HEK293 (cell line): ENCODE data around the gene CCN2.

Experiments
- CTCF ChIA-PET: fragments of 350-600 bp; formaldehyde crosslinking; extraction: SDS; loops from one replicate; lab custom pipeline; 2021; ENCODE audit warnings: antibody characterized with exemption; lab: Yijun Ruan, JAX
- POLR2A ChIA-PET: fragments of 300-600 bp; formaldehyde crosslinking; extraction: SDS; loops from one replicate; lab custom pipeline; 2020; ENCODE audit warnings: antibody characterized with exemption, inconsistent platforms; lab: Yijun Ruan, JAX
- H3K27ac ChIP-seq: fragments of 200-500 bp; sonication (Bioruptor generic); 2 replicates; pipeline ENCODE4 v1.5.1; 2014; ENCODE audit warnings: low read depth, low read length, control low read depth, inconsistent platforms; ENCODE audit errors: extremely low read depth
- H3K36me3 ChIP-seq, 2 experiments: fragments of 200-500 bp in 1 of 2; sonication (Bioruptor generic) in 1 of 2; 1 replicate in 1 of 2; 2 replicates in 1 of 2; pipeline ENCODE4 v1.5.1; 2014 to 2017; ENCODE audit warnings: inconsistent platforms in 2 of 2, low read length in 2 of 2; ENCODE audit not compliant: control insufficient read depth in 2 of 2, insufficient read depth in 1 of 2
- H3K4me1 ChIP-seq: fragments of 200-500 bp; sonication (Bioruptor generic); 2 replicates; pipeline ENCODE4 v1.5.1; 2014; ENCODE audit warnings: mild to moderate bottlenecking, low read length, inconsistent platforms; ENCODE audit not compliant: control insufficient read depth, insufficient read depth
- H3K4me3 ChIP-seq: 2 replicates; pipeline ENCODE4 v1.5.1; 2011; ENCODE audit warnings: low read depth, mild to moderate bottlenecking, control low read depth, low read length, moderate library complexity
- H3K9me3 ChIP-seq: fragments of 200-500 bp; sonication (Bioruptor generic); 2 replicates; pipeline ENCODE4 v1.5.1; 2014; ENCODE audit warnings: low read depth, low read length, inconsistent platforms; ENCODE audit not compliant: control insufficient read depth, insufficient read depth
- GLIS1 ChIP-seq: fragments of 450-650 bp; formaldehyde crosslinking; IDR thresholded peaks from 2 replicates; pipeline ENCODE4 v1.5.1; 2016; ENCODE audit warnings: missing biosample characterization, missing genetic modification characterization
- REST ChIP-seq: fragments of 450-650 bp; formaldehyde crosslinking; IDR thresholded peaks from 2 replicates; pipeline ENCODE4 v1.5.1; 2016; ENCODE audit warnings: missing biosample characterization, missing genetic modification characterization
- SCRT2 ChIP-seq: fragments of 450-650 bp; formaldehyde crosslinking; IDR thresholded peaks from 2 replicates; pipeline ENCODE4 v1.5.1; 2016; ENCODE audit warnings: missing biosample characterization, missing genetic modification characterization
- SETDB1 ChIP-seq: IDR thresholded peaks from one replicate; pipeline ENCODE4 v1.6.1; 2017; ENCODE audit warnings: mild to moderate bottlenecking, low read length, moderate library complexity, mixed read lengths; ENCODE audit not compliant: insufficient read length
- TRIM28 ChIP-seq: IDR thresholded peaks from 2 replicates; pipeline ENCODE4 v1.6.1; 2011; ENCODE audit warnings: low read length, control low read depth, borderline replicate concordance
- ZNF148 ChIP-seq: fragments of 450-650 bp; formaldehyde crosslinking; IDR thresholded peaks from 2 replicates; pipeline ENCODE4 v1.5.0; 2017; ENCODE audit warnings: missing biosample characterization, missing genetic modification characterization, borderline replicate concordance
- ZNF211 ChIP-seq: fragments of 450-650 bp; formaldehyde crosslinking; IDR thresholded peaks from 2 replicates; pipeline ENCODE4 v1.5.1; 2016; ENCODE audit warnings: low read depth, missing biosample characterization, missing genetic modification characterization
- ZNF221 ChIP-seq: fragments of 450-650 bp; formaldehyde crosslinking; IDR thresholded peaks from 2 replicates; pipeline ENCODE4 v1.5.1; 2017; ENCODE audit warnings: missing biosample characterization, missing genetic modification characterization, borderline replicate concordance
- ZNF266 ChIP-seq: fragments of 450-650 bp; formaldehyde crosslinking; IDR thresholded peaks from 2 replicates; pipeline ENCODE4 v1.5.1; 2016; ENCODE audit warnings: missing biosample characterization, missing genetic modification characterization, low read depth
- ZNF302 ChIP-seq: fragments of 450-650 bp; formaldehyde crosslinking; IDR thresholded peaks from 2 replicates; pipeline ENCODE4 v1.5.1; 2016; ENCODE audit warnings: missing biosample characterization, missing genetic modification characterization, low read depth
- ZNF341 ChIP-seq: fragments of 450-650 bp; formaldehyde crosslinking; IDR thresholded peaks from 2 replicates; pipeline ENCODE4; 2016; ENCODE audit warnings: low read depth, missing biosample characterization, missing genetic modification characterization
- ZNF362 ChIP-seq: fragments of 450-650 bp; formaldehyde crosslinking; IDR thresholded peaks from 2 replicates; pipeline ENCODE4 v1.5.1; 2016; ENCODE audit warnings: missing biosample characterization, missing genetic modification characterization
- ZNF366 ChIP-seq: fragments of 450-650 bp; formaldehyde crosslinking; conservative IDR thresholded peaks from 2 replicates; pipeline ENCODE4 v1.5.1; 2016; ENCODE audit warnings: missing biosample characterization, missing genetic modification characterization
- ZNF449 ChIP-seq: fragments of 450-650 bp; formaldehyde crosslinking; IDR thresholded peaks from 2 replicates; pipeline ENCODE4 v1.5.1; 2017; ENCODE audit warnings: missing biosample characterization, mild to moderate bottlenecking, missing genetic modification characterization, moderate library complexity
- ZNF501 ChIP-seq: fragments of 450-650 bp; formaldehyde crosslinking; IDR thresholded peaks from 2 replicates; pipeline ENCODE4 v1.5.1; 2016; ENCODE audit warnings: missing biosample characterization, missing genetic modification characterization
- ZNF513 ChIP-seq: fragments of 450-650 bp; IDR thresholded peaks from 2 replicates; pipeline ENCODE4 v1.5.1; 2018; ENCODE audit warnings: missing biosample characterization, missing genetic modification characterization
- ZSCAN23 ChIP-seq: fragments of 450-650 bp; formaldehyde crosslinking; IDR thresholded peaks from 2 replicates; pipeline ENCODE4 v1.5.1; 2016; ENCODE audit warnings: missing biosample characterization, missing genetic modification characterization
- ZSCAN5A ChIP-seq: fragments of 450-650 bp; formaldehyde crosslinking; IDR thresholded peaks from 2 replicates; pipeline ENCODE4 v1.5.1; 2016; ENCODE audit warnings: missing biosample characterization, missing genetic modification characterization

The CCN2 gene

GRCh38 chr6:131937226-131937625 lies 13.9 kb downstream of the CCN2 start:
- TF ChIP-seq ZNF341 (tag by site-specific recombination), result no peak
- TF ChIP-seq ZNF501 (tag by site-specific recombination), result no peak
- TF ChIP-seq REST (tag by site-specific recombination), result no peak
- TF ChIP-seq ZSCAN23 (tag by site-specific recombination), result no peak
- H3K9me3 ChIP-seq, result no peaks in the 10 kb centered on the region
- H3K4me1 ChIP-seq, result no peaks in the 10 kb centered on the region
- ChIA-PET POLR2A (interaction anchor here (1.9 to 3.1 kb wide), 2 partner anchors 10 to 13 kb away, joined by 8 to 62 read pairs; partner anchors contain the start of gene CCN2), CTCF (interaction anchor here (0.6 to 10.5 kb wide), 8 partner anchors 9 to 242 kb away, joined by 3 to 88 read pairs (median 4); no protein-coding TSS in a partner anchor)
- no peaks in the 10 kb centered on the region for H3K36me3 ChIP-seq
- H3K27ac ChIP-seq, result no peak overlapping the region
- H3K4me3 ChIP-seq, result no peak overlapping the region

GRCh38 chr6:131936156-131936555 lies 15.0 kb downstream of the CCN2 start:
- TF ChIP-seq ZSCAN5A (no peak), ZNF266 (tag by site-specific recombination) (no peak), ZNF513 (tag by site-specific recombination) (no peak)
- POLR2A ChIA-PET, result interaction anchor here (1.5 kb wide), 1 partner anchor 15 kb away, joined by 8 read pairs; the partner anchor contains the start of gene CCN2
- no peaks in the 10 kb centered on the region for H3K4me1 ChIP-seq
- H3K9me3 ChIP-seq, result no peaks in the 10 kb centered on the region
- no peak overlapping the region for H3K27ac ChIP-seq
- CTCF ChIA-PET, result interaction anchor here (0.7 to 10.5 kb wide), 3 partner anchors 12 to 347 kb away, joined by 3 to 88 read pairs (median 4); no protein-coding TSS in a partner anchor
- no peaks in the 10 kb centered on the region for H3K36me3 ChIP-seq
- no peak overlapping the region for H3K4me3 ChIP-seq

- H3K4me1 ChIP-seq, result no peaks in the 10 kb centered on the region
- no peak overlapping the region for H3K27ac ChIP-seq
- no peaks in the 10 kb centered on the region for H3K36me3 ChIP-seq
- H3K9me3 ChIP-seq, result no peaks in the 10 kb centered on the region
- CTCF ChIA-PET, result interaction anchor here (0.6 to 10.5 kb wide), 12 partner anchors 7 to 553 kb away, joined by 3 to 88 read pairs (median 5); partner anchors contain the start of gene CCN2
- TF ChIP-seq SETDB1 (no peak), ZNF211 (no peak), ZNF362 (tag by site-specific recombination) (no peak), ZNF221 (no peak), GLIS1 (tag by site-specific recombination) (no peak), SCRT2 (no peak), ZNF366 (tag by site-specific recombination) (no peak), TRIM28 (no peak), ZNF449 (tag by site-specific recombination) (no peak), ZNF302 (tag by site-specific recombination) (no peak), ZNF148 (tag by site-specific recombination) (no peak)
- POLR2A ChIA-PET, result interaction anchor here (2.2 kb wide), 1 partner anchor 20 kb away, joined by 10 read pairs; the partner anchor contains the start of gene CCN2
- no peak overlapping the region for H3K4me3 ChIP-seq
Observed at GRCh38 chr6:131931063-131931750, 20.0 kb downstream of the CCN2 start.
